A549 (cell line): ENCODE results near the gene MT1B. TPM values are rescaled to one million over a fixed set of nuclear protein-coding genes. Genes with fewer than 3 reads are reported as not detected.
A peak's percentile ranks its signal among the peaks of the same experiment; 100 is the strongest.

ENCODE experiments used
- ATAC-seq, 2 experiments: fragments of 200-7000 bp in 1 of 2; fragments of >200 bp in 1 of 2; cut with Nextera tagmentation in 1 of 2; cut with Tn5 transposase in 1 of 2; 3 replicates each; pipeline versions ENCODE4 v1.8.0 to v1.9.1; 2018 to 2020; ENCODE audit warnings: mild to moderate bottlenecking in 1 of 2, moderate library complexity in 1 of 2
- CTCF ChIA-PET: fragments of 300-600 bp; sonication (Branson Sonifier 250); formaldehyde crosslinking; extraction: SDS; loops from one replicate; lab custom pipeline; 2021; ENCODE audit warnings: antibody characterized with exemption, inconsistent platforms; lab: Yijun Ruan, JAX
- POLR2A ChIA-PET: fragments of 350-600 bp; formaldehyde crosslinking; extraction: SDS; loops from one replicate; lab custom pipeline; 2021; ENCODE audit warnings: antibody characterized with exemption, inconsistent platforms; lab: Yijun Ruan, JAX
- DNase-seq, 2 experiments: peaks; one replicate each; pipeline versions ENCODE4 v3.0.0 to v3.0.0-alpha.2; 2011 to 2016; ENCODE audit warnings: low read depth in 1 of 2, low spot score in 1 of 2
- FAIRE-seq: peaks from 2 replicates; lab custom pipeline; 2011; peaks lifted over from hg19 to GRCh38; lab: Jason Lieb, UNC
- H3K27ac ChIP-seq, 2 experiments: fragments of >200 bp; sonication (Bioruptor Twin); formaldehyde crosslinking; 3 replicates each; pipeline ENCODE4 v1.5.1; 2016 to 2017
- H3K4me1 ChIP-seq: fragments of >200 bp; sonication (Bioruptor Twin); formaldehyde crosslinking; 3 replicates; pipeline ENCODE4 v1.6.1; 2016
- H3K4me2 ChIP-seq: fragments of >200 bp; sonication (Bioruptor Twin); formaldehyde crosslinking; 3 replicates; pipeline ENCODE4 v1.6.1; 2016
- H3K4me3 ChIP-seq: fragments of >200 bp; sonication (Bioruptor Twin); formaldehyde crosslinking; 3 replicates; pipeline ENCODE4 v1.5.1; 2016
- H3K9me3 ChIP-seq: fragments of >200 bp; sonication (Bioruptor Twin); formaldehyde crosslinking; 3 replicates; pipeline ENCODE4 v1.6.1; 2016
- BHLHE40 ChIP-seq: IDR thresholded peaks from 2 replicates; pipeline ENCODE4 v1.6.1; 2012; ENCODE audit warnings: low read depth, low read length, inconsistent platforms
- CBX2 ChIP-seq: fragments of 200-600 bp; sonication (generic); IDR thresholded peaks from 2 replicates; pipeline ENCODE4 v1.6.1; 2016; ENCODE audit warnings: low read depth, mild to moderate bottlenecking, borderline replicate concordance
- CBX8 ChIP-seq: fragments of 200-600 bp; sonication (generic); IDR thresholded peaks from 2 replicates; pipeline ENCODE4 v1.6.1; 2016
- CHD4 ChIP-seq: fragments of 200-600 bp; sonication (generic); IDR thresholded peaks from 2 replicates; pipeline ENCODE4 v1.6.1; 2016; ENCODE audit warnings: antibody characterized with exemption, mild to moderate bottlenecking, borderline replicate concordance
- E2F6 ChIP-seq: IDR thresholded peaks from 2 replicates; pipeline ENCODE4 v1.6.1; 2012; ENCODE audit warnings: low read depth, borderline replicate concordance
- EHMT2 ChIP-seq: fragments of 200-600 bp; sonication (generic); IDR thresholded peaks from 2 replicates; pipeline ENCODE4 v1.6.1; 2016; ENCODE audit warnings: antibody characterized with exemption, low read depth, mild to moderate bottlenecking, moderate library complexity
- ESRRA ChIP-seq: fragments of 150-350 bp; IDR thresholded peaks from 2 replicates; pipeline ENCODE4 v1.6.1; 2014; ENCODE audit warnings: mild to moderate bottlenecking, low read length, borderline replicate concordance
- FOSB ChIP-seq: fragments of 250-450 bp; sonication (Bioruptor Pico); IDR thresholded peaks from 2 replicates; pipeline ENCODE4 v1.5.0; 2020; ENCODE audit warnings: mild to moderate bottlenecking, moderate library complexity
- HEYL ChIP-seq: fragments of 250-450 bp; sonication (Bioruptor Pico); IDR thresholded peaks from 2 replicates; pipeline ENCODE4 v1.8.0; 2021; ENCODE audit warnings: mild to moderate bottlenecking, moderate library complexity
- HMGXB4 ChIP-seq: fragments of 250-450 bp; sonication (Bioruptor Pico); IDR thresholded peaks from 2 replicates; pipeline ENCODE4 v1.5.0; 2021; ENCODE audit warnings: mild to moderate bottlenecking, moderate library complexity, borderline replicate concordance
- KDM1A ChIP-seq: fragments of 200-600 bp; sonication (generic); IDR thresholded peaks from 2 replicates; pipeline ENCODE4 v1.6.1; 2016; ENCODE audit warnings: low read depth, mild to moderate bottlenecking
- MYC ChIP-seq: IDR thresholded peaks from 2 replicates; pipeline ENCODE4 v1.6.1; 2012; ENCODE audit warnings: mild to moderate bottlenecking, inconsistent platforms, low read length, improper control_type of control experiment, borderline replicate concordance
- NFE2L2 ChIP-seq: fragments of 150-350 bp; conservative IDR thresholded peaks from 2 replicates; pipeline ENCODE4 v1.6.1; 2014; ENCODE audit warnings: low read length
- RCOR1 ChIP-seq: fragments of 150-350 bp; IDR thresholded peaks from 2 replicates; pipeline ENCODE4 v1.6.1; 2014; ENCODE audit warnings: antibody characterized with exemption, low read length, low read depth
- RNF2 ChIP-seq: fragments of 200-600 bp; sonication (generic); IDR thresholded peaks from 2 replicates; pipeline ENCODE4 v1.6.1; 2016; ENCODE audit warnings: low read depth, mild to moderate bottlenecking, antibody characterized with exemption, moderate library complexity, borderline replicate concordance
- SREBF2 ChIP-seq: fragments of 450-650 bp; IDR thresholded peaks from 2 replicates; pipeline ENCODE4 v1.6.1; 2014; ENCODE audit warnings: mild to moderate bottlenecking, moderate library complexity
- USF2 ChIP-seq: fragments of 450-650 bp; IDR thresholded peaks from 2 replicates; pipeline ENCODE4 v1.6.1; 2014; ENCODE audit warnings: antibody characterized with exemption
- ZC3H11A ChIP-seq: fragments of 450-650 bp; IDR thresholded peaks from 2 replicates; pipeline ENCODE4 v1.6.1; 2014; ENCODE audit warnings: antibody characterized with exemption, mild to moderate bottlenecking
- ZFP36 ChIP-seq: fragments of 450-650 bp; IDR thresholded peaks from 2 replicates; pipeline ENCODE4 v1.6.1; 2014; ENCODE audit warnings: borderline replicate concordance; ENCODE audit not compliant: partially characterized antibody
- WGBS: methylation state at CpG from one replicate; pipeline ENCODE4 v1.1.6; 2017; ENCODE audit errors: missing lambda C conversion rate; 5-methylcytosine and 5-hydroxymethylcytosine counted together
- polyA plus RNA-seq, 4 experiments: library from polyadenylated mRNA; depleted of rRNA in 3 of 4; stranded (reverse); fragments of >200 nt; fragmentation: RNase III in 1 of 4; extraction: RNeasy Plus Mini Kit Qiagen cat#74134 plus additional on column Dnase treatment in 1 of 4; gene quantifications; 2 replicates in 3 of 4; 3 replicates in 1 of 4; pipeline ENCODE4 v1.2.3, GENCODE V29; 2011 to 2017

MT1B gene
- polyA plus RNA-seq, 2 of the 4 experiments (the other 2 are of a cell fraction), result not detected

GRCh38 chr16:56679078-56679730, 27.5 kb downstream of the MT1B start:
- POLR2A ChIA-PET, result no interaction called here
- DNase-seq (no peak), FAIRE-seq (no peak), ATAC-seq (no peak)
- WGBS, result 77% methylated on average over 3 of the region's 3 CpGs
- no peak overlapping the region for H3K4me3 ChIP-seq
- TF ChIP-seq CBX8 (no peak), ZFP36 (peak; percentile 17)
- H3K4me2 ChIP-seq, result no peak overlapping the region
- peaks cover 9% of the 10 kb centered on the region; the same call in 2 of the 3 replicates for H3K4me1 ChIP-seq
- CTCF ChIA-PET, result interaction anchor here (1.2 to 4.3 kb wide), 5 partner anchors 17 to 111 kb away, joined by 3 to 33 read pairs (median 13); no protein-coding TSS in a partner anchor
- no peaks in the 10 kb centered on the region for H3K9me3 ChIP-seq
- no peak overlapping the region; a peak in 1 of 6 replicates for H3K27ac ChIP-seq

- Histone ChIP-seq H3K4me3 (no peak overlapping the region), H3K9me3 (no peaks in the 10 kb centered on the region), H3K27ac (no peak overlapping the region; a peak in 1 of 6 replicates), H3K4me2 (no peak overlapping the region), H3K4me1 (peaks cover 9% of the 10 kb centered on the region; the same call in 2 of the 3 replicates)
- ChIA-PET CTCF (interaction anchor here (0.6 kb wide), 1 partner anchor 22 kb away, joined by 3 read pairs; no protein-coding TSS in a partner anchor), POLR2A (no interaction called here)
- ATAC-seq (no peak), FAIRE-seq (no peak), DNase-seq (no peak)
- TF ChIP-seq SREBF2 (no peak), CBX2 (no peak), E2F6 (no peak), USF2 (no peak), MYC (no peak), HMGXB4 (CRISPR knock-in tag) (no peak), KDM1A (no peak), RCOR1 (no peak), ZFP36 (no peak), ESRRA (no peak), EHMT2 (no peak), NFE2L2 (no peak), HEYL (CRISPR knock-in tag) (no peak), RNF2 (no peak), CHD4 (no peak), FOSB (CRISPR knock-in tag) (no peak), ZC3H11A (no peak), BHLHE40 (no peak)
- WGBS, result 72% methylated on average over 6 of the region's 6 CpGs
Measured at GRCh38 chr16:56679818-56680217, 28.1 kb downstream of the MT1B start.
